ENCODE measurements around the gene ACTR1B.

DNA sequence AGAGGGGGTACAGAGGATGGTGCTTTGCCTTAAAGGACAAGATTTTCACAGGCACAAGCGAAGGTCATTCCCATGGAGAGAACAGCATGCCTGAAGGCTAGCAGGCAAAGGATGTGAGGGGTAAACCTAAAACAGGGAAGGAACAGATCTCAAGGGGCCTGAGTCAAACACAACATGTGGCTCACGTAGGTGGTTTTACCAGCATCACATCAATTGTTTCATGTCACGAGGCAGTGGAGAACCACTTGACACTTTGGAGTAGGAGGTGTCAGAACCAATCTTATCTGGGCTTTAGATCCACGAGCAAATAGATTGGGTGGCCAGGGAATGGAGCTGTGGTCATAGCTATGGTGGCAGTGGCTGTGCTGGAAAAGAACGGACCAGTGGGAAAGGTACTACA lies 9.5 kb downstream of the ACTR1B start:
- TF ChIP-seq, protein P1, sequence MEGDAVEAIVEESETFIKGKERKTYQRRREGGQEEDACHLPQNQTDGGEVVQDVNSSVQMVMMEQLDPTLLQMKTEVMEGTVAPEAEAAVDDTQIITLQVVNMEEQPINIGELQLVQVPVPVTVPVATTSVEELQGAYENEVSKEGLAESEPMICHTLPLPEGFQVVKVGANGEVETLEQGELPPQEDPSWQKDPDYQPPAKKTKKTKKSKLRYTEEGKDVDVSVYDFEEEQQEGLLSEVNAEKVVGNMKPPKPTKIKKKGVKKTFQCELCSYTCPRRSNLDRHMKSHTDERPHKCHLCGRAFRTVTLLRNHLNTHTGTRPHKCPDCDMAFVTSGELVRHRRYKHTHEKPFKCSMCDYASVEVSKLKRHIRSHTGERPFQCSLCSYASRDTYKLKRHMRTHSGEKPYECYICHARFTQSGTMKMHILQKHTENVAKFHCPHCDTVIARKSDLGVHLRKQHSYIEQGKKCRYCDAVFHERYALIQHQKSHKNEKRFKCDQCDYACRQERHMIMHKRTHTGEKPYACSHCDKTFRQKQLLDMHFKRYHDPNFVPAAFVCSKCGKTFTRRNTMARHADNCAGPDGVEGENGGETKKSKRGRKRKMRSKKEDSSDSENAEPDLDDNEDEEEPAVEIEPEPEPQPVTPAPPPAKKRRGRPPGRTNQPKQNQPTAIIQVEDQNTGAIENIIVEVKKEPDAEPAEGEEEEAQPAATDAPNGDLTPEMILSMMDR (IDR thresholded peaks at IDR 0.05), result no peak
- TF ChIP-seq POLR2A (IDR thresholded peaks at IDR 0.05), result no peak
